Breast epithelium (tissue), 4 donors: ENCODE measurements around the gene ALMS1. TPM values are rescaled to one million over a fixed set of nuclear protein-coding genes. Genes with fewer than 3 reads are reported as not detected.
"Not testable (repeated sequence)": the region's sequence is repeated elsewhere in the genome, so short reads cannot be mapped to it uniquely, and the experiment has no call there.

Experiments
- DNase-seq, 2 donors: peaks; one replicate each; pipeline ENCODE4 v3.0.0-alpha.2; 2019; ENCODE audit warnings: low spot score in 2 of 2
- H3K27ac ChIP-seq, 2 donors: fragments of 200-600 bp; sonication (generic) in 1 of 2; one replicate each; pipeline ENCODE4 v1.5.1; 2016 to 2019; ENCODE audit warnings: mild to moderate bottlenecking in 1 of 2
- H3K27me3 ChIP-seq, 2 donors: fragments of 200-600 bp; sonication (generic) in 1 of 2; one replicate each; pipeline versions ENCODE4 v1.5.1 to v1.6.0; 2017 to 2019; ENCODE audit warnings: control low read depth in 1 of 2, mild to moderate bottlenecking in 1 of 2
- H3K36me3 ChIP-seq: fragments of 200-600 bp; one replicate; pipeline ENCODE4 v1.5.1; 2019
- H3K4me1 ChIP-seq, 2 donors: fragments of 200-600 bp; sonication (generic); one replicate each; pipeline ENCODE4 v1.5.1; 2016 to 2019; ENCODE audit warnings: control low read depth in 1 of 2
- H3K4me3 ChIP-seq, 3 donors: fragments of 200-600 bp; sonication (generic); 1 replicate in 2 of 3; 2 replicates in 1 of 3; pipeline ENCODE4 v1.5.1; 2016 to 2019; ENCODE audit warnings: mild to moderate bottlenecking in 3 of 3, moderate library complexity in 2 of 3
- H3K9me3 ChIP-seq, 2 donors: fragments of 200-600 bp; sonication (generic) in 1 of 2; one replicate each; pipeline ENCODE4 v1.5.1; 2016 to 2019; ENCODE audit warnings: control low read depth in 1 of 2
- CTCF ChIP-seq, 3 donors: fragments of 450-650 bp; IDR thresholded peaks; one replicate each; pipeline ENCODE4 v1.5.1; 2016 to 2017; ENCODE audit warnings: antibody characterized with exemption in 3 of 3, mild to moderate bottlenecking in 3 of 3, moderate library complexity in 3 of 3
- POLR2A ChIP-seq: fragments of 450-650 bp; IDR thresholded peaks from one replicate; pipeline ENCODE4 v1.6.1; 2016; ENCODE audit warnings: antibody characterized with exemption, mild to moderate bottlenecking, moderate library complexity
- POLR2AphosphoS5 ChIP-seq, 3 donors: sonication (generic); formaldehyde crosslinking; IDR thresholded peaks; one replicate each; pipeline ENCODE4 v1.6.1; 2017; ENCODE audit warnings: antibody characterized with exemption in 3 of 3
- intact Hi-C: fragments of 100-400 bp; cut with DNase I; formaldehyde crosslinking; loops from one replicate; pipeline ENCODE4 v1.15.1; 2023; ENCODE audit warnings: low total_unique reads
- total RNA-seq, 3 donors: library from RNA; depleted of rRNA; stranded (reverse); fragments of >200 nt; gene quantifications; one replicate each; pipeline ENCODE4 v1.1.0, GENCODE V29; 2016

The ALMS1 gene
- total RNA-seq, 3 donors from 2014 or later = 38.7 to 53.1 (median 40.6) TPM

- no peak overlapping the region for H3K27ac ChIP-seq
- no peak for TF ChIP-seq POLR2A
- TF ChIP-seq CTCF (IDR thresholded peaks at IDR 0.05) = no peak
- no peak for TF ChIP-seq POLR2AphosphoS5 (IDR thresholded peaks at IDR 0.05)
- no peak for DNase-seq
- no peaks in the 10 kb centered on the region for H3K36me3 ChIP-seq
- H3K27me3 ChIP-seq = no peaks in the 10 kb centered on the region
- no peaks in the 10 kb centered on the region for H3K9me3 ChIP-seq
- intact Hi-C loops = no loop called here
- no peaks in the 10 kb centered on the region for H3K4me1 ChIP-seq
- no peak overlapping the region for H3K4me3 ChIP-seq
These were observed 225.6 kb downstream of the ALMS1 start for GRCh38 chr2:73611193-73611592.

- DNase-seq = no peak
- Histone ChIP-seq H3K4me1 (no peaks in the 10 kb centered on the region), H3K36me3 (no peaks in the 10 kb centered on the region), H3K9me3 (no peaks in the 10 kb centered on the region), H3K4me3 (no peak overlapping the region), H3K27me3 (no peaks in the 10 kb centered on the region), H3K27ac (no peak overlapping the region)
- no peak for TF ChIP-seq CTCF (IDR thresholded peaks at IDR 0.05)
- no peak for TF ChIP-seq POLR2A
- TF ChIP-seq POLR2AphosphoS5 (IDR thresholded peaks at IDR 0.05) = no peak
- intact Hi-C loops = no loop called here
These were observed 226.2 kb downstream of the ALMS1 start for GRCh38 chr2:73611867-73612266.

GRCh38 chr2:73614105-73614504 lies 228.5 kb downstream of the ALMS1 start:
- Histone ChIP-seq H3K27ac (no peak overlapping the region), H3K27me3 (no peaks in the 10 kb centered on the region), H3K9me3 (no peaks in the 10 kb centered on the region), H3K4me3 (no peak overlapping the region), H3K4me1 (no peaks in the 10 kb centered on the region), H3K36me3 (no peaks in the 10 kb centered on the region)
- TF ChIP-seq CTCF (IDR thresholded peaks at IDR 0.05) (no peak), POLR2A (no peak), POLR2AphosphoS5 (IDR thresholded peaks at IDR 0.05) (no peak)
- DNase-seq = no peak
- intact Hi-C loops = no loop called here

GRCh38 chr2:73614997-73615396 lies 229.4 kb downstream of the ALMS1 start:
- no peaks in the 10 kb centered on the region for H3K9me3 ChIP-seq
- intact Hi-C loops = no loop called here
- no peaks in the 10 kb centered on the region for H3K27me3 ChIP-seq
- H3K27ac ChIP-seq = no peak overlapping the region
- no peak overlapping the region for H3K4me3 ChIP-seq
- H3K4me1 ChIP-seq = no peaks in the 10 kb centered on the region
- no peak for DNase-seq
- TF ChIP-seq POLR2A (no peak), CTCF (IDR thresholded peaks at IDR 0.05) (no peak), POLR2AphosphoS5 (IDR thresholded peaks at IDR 0.05) (no peak)
- no peaks in the 10 kb centered on the region for H3K36me3 ChIP-seq

GRCh38 chr2:73619925-73620324 lies 234.3 kb downstream of the ALMS1 start:
- H3K4me3 ChIP-seq, H3K4me1 ChIP-seq, H3K36me3 ChIP-seq, H3K27me3 ChIP-seq, DNase-seq, H3K9me3 ChIP-seq, H3K27ac ChIP-seq, intact Hi-C loops: not testable (repeated sequence)

- H3K4me3 ChIP-seq, H3K4me1 ChIP-seq, H3K9me3 ChIP-seq, DNase-seq, intact Hi-C loops, H3K27ac ChIP-seq, H3K36me3 ChIP-seq, H3K27me3 ChIP-seq: not testable (repeated sequence)
These were observed 238.4 kb downstream of the ALMS1 start for GRCh38 chr2:73624036-73624435.

GRCh38 chr2:73624625-73625024 lies 239.0 kb downstream of the ALMS1 start:
- H3K4me3 ChIP-seq, H3K27me3 ChIP-seq, H3K9me3 ChIP-seq, intact Hi-C loops, H3K27ac ChIP-seq, DNase-seq, H3K4me1 ChIP-seq, H3K36me3 ChIP-seq: not testable (repeated sequence)

GRCh38 chr2:73626237-73626636 lies 240.6 kb downstream of the ALMS1 start:
- H3K4me1 ChIP-seq, DNase-seq, H3K27ac ChIP-seq, H3K4me3 ChIP-seq, H3K27me3 ChIP-seq, H3K9me3 ChIP-seq, intact Hi-C loops, H3K36me3 ChIP-seq: not testable (repeated sequence)

GRCh38 chr2:73628493-73628892 lies 242.9 kb downstream of the ALMS1 start:
- H3K9me3 ChIP-seq, intact Hi-C loops, H3K27ac ChIP-seq, H3K4me1 ChIP-seq, DNase-seq, H3K27me3 ChIP-seq, H3K4me3 ChIP-seq, H3K36me3 ChIP-seq: not testable (repeated sequence)
